Measurements from ENCODE around the gene NANS. TPM values are rescaled to one million over a fixed set of nuclear protein-coding genes. Genes with fewer than 3 reads are reported as not detected.
A peak's percentile ranks its signal among the peaks of the same experiment; 100 is the strongest.

The NANS gene
- total and polyA plus RNA-seq, 2 of the 13 experiments (the other 11 are each of a cell fraction or from before 2014, with no cell fraction given): 86.9 to 203 TPM

GRCh38 chr9:98117984-98118639 lies 61.6 kb downstream of the NANS start (continued):
- TF ChIP-seq THAP8 (CRISPR knock-in tag; IDR thresholded peaks at IDR 0.05; ENCODE audit: borderline replicate concordance) (no peak), U2AF1 (optimal IDR thresholded peaks at IDR 0.05; ENCODE audit: low read depth, low read length) (no peak), NCOA2 (CRISPR knock-in tag; IDR thresholded peaks at IDR 0.05) (0 out of 2 replicates have a peak, but pooled peaks have one; percentile 10), SMAD9 (CRISPR knock-in tag; IDR thresholded peaks at IDR 0.05) (no peak), ZNF883 (CRISPR knock-in tag; IDR thresholded peaks at IDR 0.05; ENCODE audit: not compliant biosample characterization) (no peak), RERE (CRISPR knock-in tag; IDR thresholded peaks at IDR 0.05; ENCODE audit: low read depth) (no peak), ZFP91 (CRISPR knock-in tag; IDR thresholded peaks at IDR 0.05; ENCODE audit: borderline replicate concordance) (no peak), SMC3 (IDR thresholded peaks at IDR 0.05; ENCODE audit: low read length) (0 out of 2 replicates have a peak, but pooled peaks have one; percentile 18), NFE2L2 (IDR thresholded peaks at IDR 0.05; ENCODE audit: low read length) (no peak), SATB2 (CRISPR knock-in tag; IDR thresholded peaks at IDR 0.05) (no peak), HOXA9 (CRISPR knock-in tag; IDR thresholded peaks at IDR 0.05; ENCODE audit: borderline replicate concordance) (no peak), HNF1A (IDR thresholded peaks at IDR 0.05; ENCODE audit: low read depth) (no peak), HNF1A (CRISPR knock-in tag; IDR thresholded peaks at IDR 0.05; ENCODE audit: borderline replicate concordance) (0 out of 2 replicates have a peak, but pooled peaks have one; percentile 2), ZNF18 (CRISPR knock-in tag; IDR thresholded peaks at IDR 0.05; ENCODE audit: insufficient replicate concordance) (no peak)

All from HepG2 (cell line).